HepG2 (cell line): ENCODE data around the gene ARHGEF40.

Experiments
- GTF2F1 ChIP-seq: fragments of 150-350 bp; IDR thresholded peaks from 2 replicates; pipeline ENCODE4 v1.6.1; 2014; ENCODE audit warnings: low read length
- RAD51 ChIP-seq: fragments of 450-650 bp; IDR thresholded peaks from 2 replicates; pipeline ENCODE4 v1.6.1; 2016; ENCODE audit warnings: borderline replicate concordance
- SMAD1 ChIP-seq: sonication (generic); formaldehyde crosslinking; IDR thresholded peaks from 2 replicates; pipeline ENCODE4 v1.4.0; 2020; ENCODE audit warnings: missing genetic modification reagents, low read depth, mild to moderate bottlenecking, borderline replicate concordance
- USF2 ChIP-seq, 2 experiments: sonication (generic) in 1 of 2; formaldehyde crosslinking in 1 of 2; IDR thresholded peaks; 2 replicates each; pipeline versions ENCODE4 v1.5.1 to v1.6.1; 2011 to 2020; ENCODE audit warnings: borderline replicate concordance in 1 of 2, low read depth in 1 of 2, low read length in 1 of 2, mild to moderate bottlenecking in 1 of 2, missing genetic modification reagents in 1 of 2, moderate library complexity in 1 of 2
- ZIK1 ChIP-seq: sonication (generic); formaldehyde crosslinking; IDR thresholded peaks from 2 replicates; pipeline ENCODE4 v1.5.0; 2020; ENCODE audit warnings: mild to moderate bottlenecking, low read depth, missing genetic modification reagents, borderline replicate concordance
- ZNF124 ChIP-seq: sonication (generic); formaldehyde crosslinking; IDR thresholded peaks from 2 replicates; pipeline ENCODE4 v1.4.0; 2020; ENCODE audit warnings: missing genetic modification reagents
- ZNF138 ChIP-seq: sonication (generic); formaldehyde crosslinking; IDR thresholded peaks from 2 replicates; pipeline ENCODE4 v1.5.0; 2020; ENCODE audit warnings: mild to moderate bottlenecking, low read depth, missing genetic modification reagents
- ZNF720 ChIP-seq: sonication (generic); formaldehyde crosslinking; IDR thresholded peaks from 2 replicates; pipeline ENCODE4 v1.4.0; 2020; ENCODE audit warnings: missing genetic modification reagents
- ZNF781 ChIP-seq: sonication (generic); formaldehyde crosslinking; IDR thresholded peaks from 2 replicates; pipeline ENCODE4 v1.5.1; 2020; ENCODE audit warnings: borderline replicate concordance, mild to moderate bottlenecking, missing genetic modification reagents; ENCODE audit errors: not compliant biosample characterization

- TF ChIP-seq ZNF781 (CRISPR knock-in tag), result no peak
- TF ChIP-seq GTF2F1, result no peak
- TF ChIP-seq RAD51, result no peak
- no peak for TF ChIP-seq USF2 (IDR thresholded peaks at IDR 0.05; ENCODE audit: low read depth, low read length)
- no peak for TF ChIP-seq USF2 (CRISPR knock-in tag; IDR thresholded peaks at IDR 0.05; ENCODE audit: borderline replicate concordance)
- TF ChIP-seq ZNF124 (CRISPR knock-in tag), result no peak
- TF ChIP-seq ZIK1 (CRISPR knock-in tag), result no peak
- TF ChIP-seq ZNF138 (CRISPR knock-in tag), result no peak
- TF ChIP-seq ZNF720, result no peak
- TF ChIP-seq SMAD1, result no peak
Measured at GRCh38 chr14:21026274-21026987, 43.7 kb upstream of the ARHGEF40 start.
